ENCODE measurements around the gene CST6. TPM values are rescaled to one million over a fixed set of nuclear protein-coding genes. Genes with fewer than 3 reads are reported as not detected.

CST6 gene
- polyA plus RNA-seq, 2 of the 4 experiments (the other 2 are of a cell fraction) = not detected

- H3K27ac ChIP-seq = peak overlapping the region; percentile 91 to 95
- H3K4me3 ChIP-seq = peak overlapping the region; percentile 67
- no peaks in the 10 kb centered on the region for H3K9me3 ChIP-seq
- no peak for FAIRE-seq
- peak overlapping the region; percentile 93 for H3K4me2 ChIP-seq
- peaks cover 13% of the 10 kb centered on the region for H3K4me1 ChIP-seq
- POLR2A ChIA-PET = interaction anchor here (0.7 to 1.3 kb wide), 8 partner anchors 9 to 388 kb away, joined by 3 to 12 read pairs (median 5); partner anchors contain the start of genes CST6, FIBP and PCNX3
- peak; percentile 44 to 52 for DNase-seq (ENCODE audit: low read depth in 1 of 2, low spot score in 1 of 2)
- CTCF ChIA-PET = interaction anchor here (0.7 to 1.9 kb wide), 5 partner anchors 20 to 222 kb away, joined by 3 to 7 read pairs (median 4); no protein-coding TSS in a partner anchor
- TF ChIP-seq JUN (IDR thresholded peaks at IDR 0.05) (peak in 1 of 2 experiments; percentile 13; a peak in 1 of 5 replicates), POLR2A (IDR thresholded peaks at IDR 0.05; ENCODE audit: low read length) (peak; percentile 73), MAX (IDR thresholded peaks at IDR 0.05) (no peak; the same call in 1 of the 2 replicates), ZSCAN20 (CRISPR knock-in tag; IDR thresholded peaks at IDR 0.05) (no peak), CEBPB (IDR thresholded peaks at IDR 0.05) (0 out of 4 replicates have a peak, but pooled peaks of 1 of the 2 experiments have one; percentile 14), CTCF (IDR thresholded peaks at IDR 0.05) (peak; percentile 21; the same call in 1 of the 3 replicates), BCL3 (IDR thresholded peaks at IDR 0.05) (peak; percentile 47; the same call in 1 of the 3 replicates)
- ATAC-seq = peak; percentile 69 to 70
- under 1% methylated on average over 10 of the region's 40 CpGs for WGBS (ENCODE audit: missing lambda C conversion rate)
Observed at GRCh38 chr11:66002648-66003225, 9.1 kb upstream of the CST6 start.

GRCh38 chr11:66003291-66003690 is 8.5 kb upstream of the CST6 start:
- ATAC-seq = no peak
- peak overlapping the region; percentile 67 for H3K4me3 ChIP-seq
- no peak for FAIRE-seq
- CTCF ChIA-PET = interaction anchor here (1.2 to 11.6 kb wide), 4 partner anchors 18 to 119 kb away, joined by 7 to 121 read pairs (median 10); no protein-coding TSS in a partner anchor
- no peak for DNase-seq (ENCODE audit: low read depth in 1 of 2, low spot score in 1 of 2)
- 75% methylated on average over 6 of the region's 6 CpGs for WGBS (ENCODE audit: missing lambda C conversion rate)
- no peak for TF ChIP-seq NPAS2 (CRISPR knock-in tag; IDR thresholded peaks at IDR 0.05; ENCODE audit: borderline replicate concordance)
- no peak for TF ChIP-seq E2F6 (IDR thresholded peaks at IDR 0.05; ENCODE audit: borderline replicate concordance, low read depth)
- TF ChIP-seq RNF2 (IDR thresholded peaks at IDR 0.05; ENCODE audit: borderline replicate concordance, low read depth) = no peak
- no peak for TF ChIP-seq CTCF (IDR thresholded peaks at IDR 0.05)
- no peak for TF ChIP-seq SMC3 (IDR thresholded peaks at IDR 0.05)
- TF ChIP-seq MYC (IDR thresholded peaks at IDR 0.05; ENCODE audit: borderline replicate concordance, low read length) = no peak
- TF ChIP-seq HES2 (IDR thresholded peaks at IDR 0.05) = no peak
- no peak for TF ChIP-seq BHLHE40 (IDR thresholded peaks at IDR 0.05; ENCODE audit: low read depth, low read length)
- TF ChIP-seq PBX3 (IDR thresholded peaks at IDR 0.05) = no peak
- no peak for TF ChIP-seq NR3C1 (IDR thresholded peaks at IDR 0.05)
- no peak for TF ChIP-seq REST (IDR thresholded peaks at IDR 0.05)
- no peak for TF ChIP-seq PHF8 (IDR thresholded peaks at IDR 0.05; ENCODE audit: borderline replicate concordance, low read depth)
- no peak for TF ChIP-seq TP53 (CRISPR knock-in tag; IDR thresholded peaks at IDR 0.05)
- no peak for TF ChIP-seq HOXB13 (CRISPR knock-in tag; IDR thresholded peaks at IDR 0.05; ENCODE audit: low read depth)
- no peak for TF ChIP-seq SREBF2 (IDR thresholded peaks at IDR 0.05)
- peak overlapping the region; percentile 91 to 95 for H3K27ac ChIP-seq
- no peaks in the 10 kb centered on the region for H3K9me3 ChIP-seq
- POLR2A ChIA-PET = interaction anchor here (0.8 to 1.2 kb wide), 3 partner anchors 8 to 19 kb away, joined by 3 to 6 read pairs (median 5); partner anchors contain the start of gene CST6
- peak overlapping the region; percentile 93 for H3K4me2 ChIP-seq
- peaks cover 13% of the 10 kb centered on the region for H3K4me1 ChIP-seq

All from A549 (cell line).